HepG2 (cell line): ENCODE results near the gene ZNF491. TPM values are rescaled to one million over a fixed set of nuclear protein-coding genes. Genes with fewer than 3 reads are reported as not detected.

ENCODE experiments used
- ERF ChIP-seq: IDR thresholded peaks from 2 replicates; pipeline ENCODE4 v1.6.1; 2018; ENCODE audit warnings: missing biosample characterization, missing genetic modification reagents
- NFIB ChIP-seq: sonication (generic); formaldehyde crosslinking; IDR thresholded peaks from 2 replicates; pipeline ENCODE4 v1.9.0; 2021; ENCODE audit warnings: missing genetic modification reagents, mild to moderate bottlenecking, borderline replicate concordance
- SMARCC2 ChIP-seq: fragments of 450-650 bp; IDR thresholded peaks from 2 replicates; pipeline ENCODE4 v1.6.1; 2017; ENCODE audit warnings: antibody characterized with exemption, mild to moderate bottlenecking
- TOPORS ChIP-seq: sonication (generic); formaldehyde crosslinking; IDR thresholded peaks from 2 replicates; pipeline ENCODE4 v1.8.0; 2023; ENCODE audit warnings: mild to moderate bottlenecking, missing genetic modification reagents
- ZEB1 ChIP-seq: IDR thresholded peaks from 2 replicates; pipeline ENCODE4 v1.6.1; 2012; ENCODE audit warnings: mild to moderate bottlenecking, low read depth, inconsistent platforms; ENCODE audit not compliant: insufficient replicate concordance
- ZFP1 ChIP-seq: IDR thresholded peaks from 2 replicates; pipeline ENCODE4 v1.6.1; 2016
- ZNF441 ChIP-seq: sonication (generic); formaldehyde crosslinking; IDR thresholded peaks from 2 replicates; pipeline ENCODE4 v1.7.0; 2021; ENCODE audit warnings: missing genetic modification reagents, borderline replicate concordance
- ZNF678 ChIP-seq: sonication (generic); formaldehyde crosslinking; IDR thresholded peaks from 2 replicates; pipeline ENCODE4 v1.4.0; 2020; ENCODE audit warnings: mild to moderate bottlenecking, missing genetic modification reagents
- ZNF720 ChIP-seq: sonication (generic); formaldehyde crosslinking; IDR thresholded peaks from 2 replicates; pipeline ENCODE4 v1.4.0; 2020; ENCODE audit warnings: missing genetic modification reagents
- ZSCAN31 ChIP-seq: sonication (generic); formaldehyde crosslinking; IDR thresholded peaks from 2 replicates; pipeline ENCODE4 v1.5.0; 2020; ENCODE audit warnings: low read depth, mild to moderate bottlenecking, missing genetic modification reagents
- polyA plus RNA-seq, 8 experiments: library from polyadenylated mRNA; depleted of rRNA in 3 of 8; stranded (reverse) in 7 of 8; unstranded in 1 of 8; fragments of >200 nt; fragmentation: Illumina TruSeq in 4 of 8; extraction: Trizol in 4 of 8; gene quantifications; 2 replicates each; pipeline versions ENCODE4 v1.2.1 to v1.2.3, GENCODE V29; 2011 to 2016; ENCODE audit warnings: low read depth in 4 of 8, missing spikeins in 1 of 8, mixed read lengths in 1 of 8; ENCODE audit not compliant: insufficient read depth in 1 of 8
- total RNA-seq, 5 experiments: library from RNA; depleted of rRNA; stranded (reverse); fragments of >200 nt; fragmentation: Illumina TruSeq; extraction: Trizol; gene quantifications; 2 replicates each; pipeline ENCODE4 v1.2.3, GENCODE V29; 2016; ENCODE audit warnings: low read depth in 1 of 5
- TF ChIP-seq, protein P1 (sequence below): sonication (generic); formaldehyde crosslinking; IDR thresholded peaks from 2 replicates; pipeline ENCODE4 v1.4.0; 2020; ENCODE audit warnings: missing genetic modification reagents
- TF ChIP-seq, protein P2 (sequence below): sonication (generic); formaldehyde crosslinking; IDR thresholded peaks from 2 replicates; pipeline ENCODE4 v1.5.0; 2020; ENCODE audit warnings: missing genetic modification reagents
- TF ChIP-seq, protein P3 (sequence below): IDR thresholded peaks from 2 replicates; pipeline ENCODE4 v1.6.1; 2016; ENCODE audit warnings: low read depth, missing genetic modification reagents, missing compliant biosample characterization
- TF ChIP-seq, protein P4 (sequence below): sonication (generic); formaldehyde crosslinking; IDR thresholded peaks from 2 replicates; pipeline ENCODE4 v1.4.0; 2020; ENCODE audit warnings: missing genetic modification reagents, borderline replicate concordance
- TF ChIP-seq, protein P5 (sequence below): sonication (generic); formaldehyde crosslinking; IDR thresholded peaks from 2 replicates; pipeline ENCODE4 v1.4.0; 2020; ENCODE audit warnings: mild to moderate bottlenecking, low read depth, missing genetic modification reagents
- TF ChIP-seq, protein P6 (sequence below): IDR thresholded peaks from 2 replicates; pipeline ENCODE4 v1.6.1; 2012; ENCODE audit warnings: inconsistent platforms

ZNF491 gene
- total and polyA plus RNA-seq, 2 of the 13 experiments (the other 11 are each of a cell fraction or from before 2014, with no cell fraction given), result 0.57 to 2.2 TPM

DNA sequence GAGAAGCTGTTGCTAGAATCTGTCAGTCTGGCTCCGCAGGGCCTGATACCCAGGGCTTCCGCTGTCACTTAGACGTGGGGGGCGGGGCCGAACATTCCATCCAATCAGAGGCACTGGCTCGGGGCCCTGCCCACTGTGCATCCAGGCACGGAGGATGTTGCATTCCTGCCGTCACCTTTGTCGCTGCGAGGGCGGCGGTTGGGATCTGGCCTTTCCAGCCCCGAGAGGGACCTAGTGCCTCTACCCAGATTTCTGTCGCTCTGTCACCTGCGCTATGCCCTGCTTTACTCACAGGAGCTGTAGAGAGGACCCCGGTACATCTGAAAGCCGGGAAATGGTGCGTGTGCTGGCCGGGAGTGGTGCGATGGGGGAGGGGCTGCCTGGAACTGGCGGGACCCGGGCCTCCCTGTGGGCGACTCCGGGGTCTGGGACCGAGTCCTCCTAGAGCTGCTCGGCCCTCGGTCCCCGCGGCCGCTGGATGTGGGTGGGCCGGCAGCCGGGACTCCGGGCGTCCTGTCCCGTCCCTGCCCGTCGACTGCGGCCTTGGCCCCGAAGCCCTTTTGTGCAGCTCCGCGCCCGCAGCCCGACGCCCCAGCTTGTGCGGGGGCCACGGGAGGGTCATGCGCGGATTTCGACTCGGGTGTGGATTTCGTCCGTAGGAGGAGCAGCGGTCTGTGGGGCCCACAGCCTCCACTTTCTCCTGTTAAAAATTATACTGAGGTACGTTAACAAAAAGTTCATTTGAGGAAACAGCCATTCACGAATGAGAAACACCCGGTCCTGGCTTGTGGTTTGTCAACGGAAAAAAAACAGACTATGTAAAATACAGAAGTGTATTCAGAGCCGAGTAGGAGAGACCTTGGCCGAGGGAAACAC lies 50.5 kb downstream of the ZNF491 start, which contains the start of gene ZNF439 (continued):
- TF ChIP-seq, protein P1, sequence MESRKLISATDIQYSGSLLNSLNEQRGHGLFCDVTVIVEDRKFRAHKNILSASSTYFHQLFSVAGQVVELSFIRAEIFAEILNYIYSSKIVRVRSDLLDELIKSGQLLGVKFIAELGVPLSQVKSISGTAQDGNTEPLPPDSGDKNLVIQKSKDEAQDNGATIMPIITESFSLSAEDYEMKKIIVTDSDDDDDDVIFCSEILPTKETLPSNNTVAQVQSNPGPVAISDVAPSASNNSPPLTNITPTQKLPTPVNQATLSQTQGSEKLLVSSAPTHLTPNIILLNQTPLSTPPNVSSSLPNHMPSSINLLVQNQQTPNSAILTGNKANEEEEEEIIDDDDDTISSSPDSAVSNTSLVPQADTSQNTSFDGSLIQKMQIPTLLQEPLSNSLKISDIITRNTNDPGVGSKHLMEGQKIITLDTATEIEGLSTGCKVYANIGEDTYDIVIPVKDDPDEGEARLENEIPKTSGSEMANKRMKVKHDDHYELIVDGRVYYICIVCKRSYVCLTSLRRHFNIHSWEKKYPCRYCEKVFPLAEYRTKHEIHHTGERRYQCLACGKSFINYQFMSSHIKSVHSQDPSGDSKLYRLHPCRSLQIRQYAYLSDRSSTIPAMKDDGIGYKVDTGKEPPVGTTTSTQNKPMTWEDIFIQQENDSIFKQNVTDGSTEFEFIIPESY (CRISPR knock-in tag), result no peak
- TF ChIP-seq ZNF441 (CRISPR knock-in tag), result no peak
- no peak for TF ChIP-seq ZNF678 (CRISPR knock-in tag)
- TF ChIP-seq ZFP1 (CRISPR knock-in tag), result no peak
- TF ChIP-seq, protein P2, sequence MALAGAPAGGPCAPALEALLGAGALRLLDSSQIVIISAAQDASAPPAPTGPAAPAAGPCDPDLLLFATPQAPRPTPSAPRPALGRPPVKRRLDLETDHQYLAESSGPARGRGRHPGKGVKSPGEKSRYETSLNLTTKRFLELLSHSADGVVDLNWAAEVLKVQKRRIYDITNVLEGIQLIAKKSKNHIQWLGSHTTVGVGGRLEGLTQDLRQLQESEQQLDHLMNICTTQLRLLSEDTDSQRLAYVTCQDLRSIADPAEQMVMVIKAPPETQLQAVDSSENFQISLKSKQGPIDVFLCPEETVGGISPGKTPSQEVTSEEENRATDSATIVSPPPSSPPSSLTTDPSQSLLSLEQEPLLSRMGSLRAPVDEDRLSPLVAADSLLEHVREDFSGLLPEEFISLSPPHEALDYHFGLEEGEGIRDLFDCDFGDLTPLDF (CRISPR knock-in tag), result no peak
- TF ChIP-seq ZSCAN31 (CRISPR knock-in tag), result no peak
- TF ChIP-seq ZNF720 (CRISPR knock-in tag), result no peak
- TF ChIP-seq ERF (CRISPR knock-in tag), result peak; percentile 28; the same call in 1 of the 2 replicates
- TF ChIP-seq ZEB1, result no peak
- no peak for TF ChIP-seq TOPORS
- TF ChIP-seq, protein P3, sequence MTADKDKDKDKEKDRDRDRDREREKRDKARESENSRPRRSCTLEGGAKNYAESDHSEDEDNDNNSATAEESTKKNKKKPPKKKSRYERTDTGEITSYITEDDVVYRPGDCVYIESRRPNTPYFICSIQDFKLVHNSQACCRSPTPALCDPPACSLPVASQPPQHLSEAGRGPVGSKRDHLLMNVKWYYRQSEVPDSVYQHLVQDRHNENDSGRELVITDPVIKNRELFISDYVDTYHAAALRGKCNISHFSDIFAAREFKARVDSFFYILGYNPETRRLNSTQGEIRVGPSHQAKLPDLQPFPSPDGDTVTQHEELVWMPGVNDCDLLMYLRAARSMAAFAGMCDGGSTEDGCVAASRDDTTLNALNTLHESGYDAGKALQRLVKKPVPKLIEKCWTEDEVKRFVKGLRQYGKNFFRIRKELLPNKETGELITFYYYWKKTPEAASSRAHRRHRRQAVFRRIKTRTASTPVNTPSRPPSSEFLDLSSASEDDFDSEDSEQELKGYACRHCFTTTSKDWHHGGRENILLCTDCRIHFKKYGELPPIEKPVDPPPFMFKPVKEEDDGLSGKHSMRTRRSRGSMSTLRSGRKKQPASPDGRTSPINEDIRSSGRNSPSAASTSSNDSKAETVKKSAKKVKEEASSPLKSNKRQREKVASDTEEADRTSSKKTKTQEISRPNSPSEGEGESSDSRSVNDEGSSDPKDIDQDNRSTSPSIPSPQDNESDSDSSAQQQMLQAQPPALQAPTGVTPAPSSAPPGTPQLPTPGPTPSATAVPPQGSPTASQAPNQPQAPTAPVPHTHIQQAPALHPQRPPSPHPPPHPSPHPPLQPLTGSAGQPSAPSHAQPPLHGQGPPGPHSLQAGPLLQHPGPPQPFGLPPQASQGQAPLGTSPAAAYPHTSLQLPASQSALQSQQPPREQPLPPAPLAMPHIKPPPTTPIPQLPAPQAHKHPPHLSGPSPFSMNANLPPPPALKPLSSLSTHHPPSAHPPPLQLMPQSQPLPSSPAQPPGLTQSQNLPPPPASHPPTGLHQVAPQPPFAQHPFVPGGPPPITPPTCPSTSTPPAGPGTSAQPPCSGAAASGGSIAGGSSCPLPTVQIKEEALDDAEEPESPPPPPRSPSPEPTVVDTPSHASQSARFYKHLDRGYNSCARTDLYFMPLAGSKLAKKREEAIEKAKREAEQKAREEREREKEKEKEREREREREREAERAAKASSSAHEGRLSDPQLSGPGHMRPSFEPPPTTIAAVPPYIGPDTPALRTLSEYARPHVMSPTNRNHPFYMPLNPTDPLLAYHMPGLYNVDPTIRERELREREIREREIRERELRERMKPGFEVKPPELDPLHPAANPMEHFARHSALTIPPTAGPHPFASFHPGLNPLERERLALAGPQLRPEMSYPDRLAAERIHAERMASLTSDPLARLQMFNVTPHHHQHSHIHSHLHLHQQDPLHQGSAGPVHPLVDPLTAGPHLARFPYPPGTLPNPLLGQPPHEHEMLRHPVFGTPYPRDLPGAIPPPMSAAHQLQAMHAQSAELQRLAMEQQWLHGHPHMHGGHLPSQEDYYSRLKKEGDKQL, result no peak
- TF ChIP-seq, protein P4, sequence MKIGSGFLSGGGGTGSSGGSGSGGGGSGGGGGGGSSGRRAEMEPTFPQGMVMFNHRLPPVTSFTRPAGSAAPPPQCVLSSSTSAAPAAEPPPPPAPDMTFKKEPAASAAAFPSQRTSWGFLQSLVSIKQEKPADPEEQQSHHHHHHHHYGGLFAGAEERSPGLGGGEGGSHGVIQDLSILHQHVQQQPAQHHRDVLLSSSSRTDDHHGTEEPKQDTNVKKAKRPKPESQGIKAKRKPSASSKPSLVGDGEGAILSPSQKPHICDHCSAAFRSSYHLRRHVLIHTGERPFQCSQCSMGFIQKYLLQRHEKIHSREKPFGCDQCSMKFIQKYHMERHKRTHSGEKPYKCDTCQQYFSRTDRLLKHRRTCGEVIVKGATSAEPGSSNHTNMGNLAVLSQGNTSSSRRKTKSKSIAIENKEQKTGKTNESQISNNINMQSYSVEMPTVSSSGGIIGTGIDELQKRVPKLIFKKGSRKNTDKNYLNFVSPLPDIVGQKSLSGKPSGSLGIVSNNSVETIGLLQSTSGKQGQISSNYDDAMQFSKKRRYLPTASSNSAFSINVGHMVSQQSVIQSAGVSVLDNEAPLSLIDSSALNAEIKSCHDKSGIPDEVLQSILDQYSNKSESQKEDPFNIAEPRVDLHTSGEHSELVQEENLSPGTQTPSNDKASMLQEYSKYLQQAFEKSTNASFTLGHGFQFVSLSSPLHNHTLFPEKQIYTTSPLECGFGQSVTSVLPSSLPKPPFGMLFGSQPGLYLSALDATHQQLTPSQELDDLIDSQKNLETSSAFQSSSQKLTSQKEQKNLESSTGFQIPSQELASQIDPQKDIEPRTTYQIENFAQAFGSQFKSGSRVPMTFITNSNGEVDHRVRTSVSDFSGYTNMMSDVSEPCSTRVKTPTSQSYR, result peak; percentile 90
- TF ChIP-seq, protein P5, sequence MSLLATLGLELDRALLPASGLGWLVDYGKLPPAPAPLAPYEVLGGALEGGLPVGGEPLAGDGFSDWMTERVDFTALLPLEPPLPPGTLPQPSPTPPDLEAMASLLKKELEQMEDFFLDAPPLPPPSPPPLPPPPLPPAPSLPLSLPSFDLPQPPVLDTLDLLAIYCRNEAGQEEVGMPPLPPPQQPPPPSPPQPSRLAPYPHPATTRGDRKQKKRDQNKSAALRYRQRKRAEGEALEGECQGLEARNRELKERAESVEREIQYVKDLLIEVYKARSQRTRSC (CRISPR knock-in tag), result no peak
- TF ChIP-seq, protein P6, sequence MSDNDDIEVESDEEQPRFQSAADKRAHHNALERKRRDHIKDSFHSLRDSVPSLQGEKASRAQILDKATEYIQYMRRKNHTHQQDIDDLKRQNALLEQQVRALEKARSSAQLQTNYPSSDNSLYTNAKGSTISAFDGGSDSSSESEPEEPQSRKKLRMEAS, result peak; percentile 57; the same call in 1 of the 2 replicates
- no peak for TF ChIP-seq NFIB (CRISPR knock-in tag)
- TF ChIP-seq SMARCC2, result no peak
